HCT116 (cell line): ENCODE results near the gene ABCA3. TPM values are rescaled to one million over a fixed set of nuclear protein-coding genes. Genes with fewer than 3 reads are reported as not detected.

Experiments
- ATAC-seq: fragments of 200-7000 bp; cut with Tn5 transposase; 2 replicates; pipeline ENCODE4 v1.9.1; 2020; ENCODE audit warnings: mild to moderate bottlenecking, moderate library complexity
- BruUV-seq: library from RNA; stranded (reverse); fragments of 400-500 nt; replicated peaks from 2 replicates; lab custom pipeline; 2021; lab: Mats Ljungman, UMichigan
- CTCF ChIA-PET: fragments of 300-600 bp; sonication (Branson Sonifier 250); formaldehyde crosslinking; loops from one replicate; lab custom pipeline; 2021; ENCODE audit warnings: antibody characterized with exemption; lab: Charles Lee
- POLR2A ChIA-PET: fragments of 300-600, 350-600 bp; sonication (Branson Sonifier 250); formaldehyde crosslinking; loops from one replicate; lab custom pipeline; 2021; ENCODE audit warnings: antibody characterized with exemption; lab: Charles Lee
- RAD21 ChIA-PET, 2 experiments: fragments of 300-600 bp; sonication (Branson Sonifier 250); formaldehyde crosslinking; loops; one replicate each; lab custom pipeline; 2023; ENCODE audit warnings: low total read pairs in 2 of 2; ENCODE audit not compliant: uncharacterized antibody in 2 of 2, unreplicated experiment in 2 of 2, low non-redundant PET in 1 of 2; lab: Charles Lee
- DNase-seq: peaks from one replicate; pipeline ENCODE4 v3.0.0-alpha.2; 2010; ENCODE audit warnings: low read depth, low spot score
- H2AFZ ChIP-seq: fragments of 200-600 bp; shearing (Covaris generic), sonication (generic); 2 replicates; pipeline ENCODE4 v1.6.1; 2017; ENCODE audit warnings: low read depth, mixed run types, mixed read lengths, antibody characterized with exemption, low read length; ENCODE audit not compliant: poor library complexity, severe bottlenecking
- H3K27ac ChIP-seq: 2 replicates; pipeline ENCODE4 v1.5.1; 2012; ENCODE audit warnings: low read depth, low read length
- H3K27me3 ChIP-seq: fragments of 200-600 bp; sonication (generic); 2 replicates; pipeline ENCODE4 v1.6.1; 2016; ENCODE audit warnings: mixed run types, low read length, mixed read lengths; ENCODE audit not compliant: insufficient read depth
- H3K36me3 ChIP-seq, 2 experiments: fragments of 200-500 bp in 1 of 2; fragments of 200-600 bp in 1 of 2; sonication (Bioruptor generic) in 1 of 2; sonication (generic) in 1 of 2; 2 replicates each; pipeline versions ENCODE4 v1.5.1 to v1.6.1; 2014 to 2016; ENCODE audit warnings: low read length in 2 of 2, inconsistent platforms in 1 of 2, mixed read lengths in 1 of 2, mixed run types in 1 of 2; ENCODE audit not compliant: insufficient read depth in 2 of 2, control insufficient read depth in 1 of 2
- H3K4me1 ChIP-seq, 2 experiments: fragments of 200-600 bp in 1 of 2; sonication (generic) in 1 of 2; 2 replicates each; pipeline versions ENCODE4 v1.5.1 to v1.6.1; 2012 to 2017; ENCODE audit warnings: low read length in 2 of 2, inconsistent platforms in 1 of 2, mild to moderate bottlenecking in 1 of 2, mixed read lengths in 1 of 2, mixed run types in 1 of 2, moderate library complexity in 1 of 2; ENCODE audit not compliant: insufficient read depth in 2 of 2, control insufficient read depth in 1 of 2
- H3K4me2 ChIP-seq: fragments of 200-600 bp; sonication (generic); 2 replicates; pipeline ENCODE4 v1.6.1; 2017; ENCODE audit warnings: mixed run types, low read length, mixed read lengths
- H3K4me3 ChIP-seq, 2 experiments: fragments of 200-600 bp in 1 of 2; sonication (generic) in 1 of 2; replicated peaks in 1 of 2; 2 replicates each; pipeline ENCODE4 v1.5.1; 2011 to 2016; ENCODE audit warnings: low read length in 2 of 2, control low read depth in 1 of 2, low read depth in 1 of 2, mild to moderate bottlenecking in 1 of 2, mixed read lengths in 1 of 2, mixed run types in 1 of 2
- H3K79me2 ChIP-seq: fragments of 200-600 bp; sonication (generic); 2 replicates; pipeline ENCODE4 v1.6.1; 2017; ENCODE audit warnings: mild to moderate bottlenecking, mixed run types, low read length, moderate library complexity, mixed read lengths; ENCODE audit not compliant: insufficient read depth
- H3K9ac ChIP-seq: fragments of 200-600 bp; sonication (generic); 2 replicates; pipeline ENCODE4 v1.6.1; 2016; ENCODE audit warnings: low read length, mixed read lengths
- H3K9me2 ChIP-seq: fragments of 200-600 bp; sonication (generic), shearing (Covaris generic); 2 replicates; pipeline ENCODE4 v1.6.1; 2017; ENCODE audit warnings: mixed run types, mild to moderate bottlenecking, moderate library complexity; ENCODE audit not compliant: insufficient read depth
- H3K9me3 ChIP-seq, 2 experiments: fragments of 200-500 bp in 1 of 2; fragments of 200-600 bp in 1 of 2; sonication (Bioruptor generic) in 1 of 2; sonication (generic) in 1 of 2; 2 replicates each; pipeline ENCODE4 v1.6.1; 2014 to 2017; ENCODE audit warnings: low read length in 2 of 2, mixed read lengths in 2 of 2, inconsistent platforms in 1 of 2, low read depth in 1 of 2, mild to moderate bottlenecking in 1 of 2, mixed run types in 1 of 2, moderate library complexity in 1 of 2; ENCODE audit not compliant: control insufficient read depth in 1 of 2, insufficient read depth in 1 of 2
- H4K20me1 ChIP-seq: fragments of 200-600 bp; sonication (generic), shearing (Covaris generic); 2 replicates; pipeline ENCODE4 v1.6.1; 2017; ENCODE audit warnings: mixed run types, mild to moderate bottlenecking, moderate library complexity; ENCODE audit not compliant: insufficient read depth
- CBX3 ChIP-seq: IDR thresholded peaks from 2 replicates; pipeline ENCODE4 v1.6.1; 2012; ENCODE audit warnings: low read depth
- REST ChIP-seq: IDR thresholded peaks from 2 replicates; pipeline ENCODE4 v1.6.1; 2012; ENCODE audit warnings: low read depth
- SIN3A ChIP-seq: IDR thresholded peaks from 2 replicates; pipeline ENCODE4 v1.6.1; 2012; ENCODE audit warnings: low read depth
- SP1 ChIP-seq: IDR thresholded peaks from 2 replicates; pipeline ENCODE4 v1.6.1; 2012; ENCODE audit warnings: low read depth
- SRF ChIP-seq: IDR thresholded peaks from 2 replicates; pipeline ENCODE4 v1.6.1; 2012; ENCODE audit warnings: low read depth
- ZBTB33 ChIP-seq: IDR thresholded peaks from 2 replicates; pipeline ENCODE4 v1.6.1; 2011; ENCODE audit warnings: mild to moderate bottlenecking, low read length, moderate library complexity; ENCODE audit not compliant: insufficient replicate concordance; ENCODE audit errors: extremely low read depth
- intact Hi-C: fragments of 100-400 bp; cut with micrococcal nuclease; formaldehyde crosslinking; loops from 2 replicates; pipeline ENCODE4 v1.10.0; 2022
- total RNA-seq: library from RNA; stranded (reverse); gene quantifications from one replicate; pipeline ENCODE4 v1.2.1, GENCODE V29; 2021; ENCODE audit not compliant: unreplicated experiment

ABCA3 gene
- total RNA-seq, 1 experiment from 2014 or later, result 5.4 TPM

- peaks cover 12 to 27% of the 10 kb centered on the region in 2 experiments for H3K4me1 ChIP-seq
- H3K27ac ChIP-seq, result no peak overlapping the region
- H3K36me3 ChIP-seq, result no peaks in the 10 kb centered on the region
- H3K27me3 ChIP-seq, result no peaks in the 10 kb centered on the region
- H3K9me3 ChIP-seq, result no peaks in the 10 kb centered on the region
- no peaks in the 10 kb centered on the region for H4K20me1 ChIP-seq
- H2AFZ ChIP-seq, result no peak overlapping the region
- H3K4me3 ChIP-seq, result no peak overlapping the region
- no peaks in the 10 kb centered on the region for H3K9me2 ChIP-seq
- CTCF ChIA-PET, result interaction anchor here (0.8 kb wide), 1 partner anchor 8 kb away, joined by 4 read pairs; the partner anchor contains the start of gene ABCA3
- TF ChIP-seq SIN3A (no peak), ZBTB33 (no peak), SP1 (no peak), REST (no peak), CBX3 (no peak), SRF (no peak)
- TF ChIP-seq, all 23 proteins: peak for 0
- POLR2A ChIA-PET, result no interaction called here
- ATAC-seq (no peak), DNase-seq (no peak)
- intact Hi-C loops, result no loop called here
- BruUV-seq, result no TSS peak
- no peaks in the 10 kb centered on the region for H3K79me2 ChIP-seq
- RAD21 ChIA-PET, result no interaction called here
- H3K4me2 ChIP-seq, result no peak overlapping the region
- H3K9ac ChIP-seq, result no peak overlapping the region
Measured at GRCh38 chr16:2331931-2332267, 8.6 kb downstream of the ABCA3 start.
